Stimulated activated CD8-positive, alpha-beta memory T cell treated with anti-CD3 and anti-CD28 coated beads, Interleukin-12 subunit alpha, Interleukin-12 subunit beta, amount 100 ng/mL, for 4 hours (primary cell): ENCODE measurements around the gene CHL1.

Experiments used
- DNase-seq: peaks from one replicate; pipeline ENCODE4 v3.0.0-alpha.2; 2020; ENCODE audit warnings: low read depth

The CHL1 gene

GRCh38 chr3:399647-400046 is 203.1 kb downstream of the CHL1 start:
- no peak for DNase-seq

GRCh38 chr3:403826-404225 is 207.3 kb downstream of the CHL1 start:
- no peak for DNase-seq

- no peak for DNase-seq
These were observed 212.4 kb downstream of the CHL1 start for GRCh38 chr3:409011-409410.

GRCh38 chr3:411226-411625 is 214.7 kb downstream of the CHL1 start:
- no peak for DNase-seq

- no peak for DNase-seq
These were observed 217.5 kb downstream of the CHL1 start for GRCh38 chr3:414063-414462.

GRCh38 chr3:418239-418929 is 221.8 kb downstream of the CHL1 start:
- no peak for DNase-seq

- no peak for DNase-seq
These were observed 224.0 kb downstream of the CHL1 start for GRCh38 chr3:420584-420983.

- DNase-seq, result no peak
These were observed 228.5 kb downstream of the CHL1 start for GRCh38 chr3:425079-425478.

- no peak for DNase-seq
These were observed 229.5 kb downstream of the CHL1 start for GRCh38 chr3:426072-426471.

- no peak for DNase-seq
These were observed 230.6 kb downstream of the CHL1 start for GRCh38 chr3:427128-427527.

GRCh38 chr3:430186-430585 is 233.6 kb downstream of the CHL1 start:
- no peak for DNase-seq

- no peak for DNase-seq
These were observed 238.6 kb downstream of the CHL1 start for GRCh38 chr3:435161-435560.

- DNase-seq, result no peak
These were observed 239.5 kb downstream of the CHL1 start for GRCh38 chr3:436053-436452.

- DNase-seq, result no peak
These were observed 244.3 kb downstream of the CHL1 start for GRCh38 chr3:440826-441225.

GRCh38 chr3:445960-446359 is 249.4 kb downstream of the CHL1 start:
- no peak for DNase-seq

- no peak for DNase-seq
These were observed 251.1 kb downstream of the CHL1 start for GRCh38 chr3:447671-448070.

GRCh38 chr3:449711-450110 is 253.1 kb downstream of the CHL1 start:
- no peak for DNase-seq

GRCh38 chr3:452221-452620 is 255.7 kb downstream of the CHL1 start:
- DNase-seq, result no peak

- DNase-seq, result no peak
These were observed 256.5 kb downstream of the CHL1 start for GRCh38 chr3:453106-453505.

GRCh38 chr3:454986-455385 is 258.4 kb downstream of the CHL1 start:
- DNase-seq, result no peak

GRCh38 chr3:458124-458523 is 261.6 kb downstream of the CHL1 start:
- no peak for DNase-seq

- DNase-seq, result no peak
These were observed 262.2 kb downstream of the CHL1 start for GRCh38 chr3:458653-459310.
